ENCODE data around the gene ZGPAT.

Gene ZGPAT

DNA sequence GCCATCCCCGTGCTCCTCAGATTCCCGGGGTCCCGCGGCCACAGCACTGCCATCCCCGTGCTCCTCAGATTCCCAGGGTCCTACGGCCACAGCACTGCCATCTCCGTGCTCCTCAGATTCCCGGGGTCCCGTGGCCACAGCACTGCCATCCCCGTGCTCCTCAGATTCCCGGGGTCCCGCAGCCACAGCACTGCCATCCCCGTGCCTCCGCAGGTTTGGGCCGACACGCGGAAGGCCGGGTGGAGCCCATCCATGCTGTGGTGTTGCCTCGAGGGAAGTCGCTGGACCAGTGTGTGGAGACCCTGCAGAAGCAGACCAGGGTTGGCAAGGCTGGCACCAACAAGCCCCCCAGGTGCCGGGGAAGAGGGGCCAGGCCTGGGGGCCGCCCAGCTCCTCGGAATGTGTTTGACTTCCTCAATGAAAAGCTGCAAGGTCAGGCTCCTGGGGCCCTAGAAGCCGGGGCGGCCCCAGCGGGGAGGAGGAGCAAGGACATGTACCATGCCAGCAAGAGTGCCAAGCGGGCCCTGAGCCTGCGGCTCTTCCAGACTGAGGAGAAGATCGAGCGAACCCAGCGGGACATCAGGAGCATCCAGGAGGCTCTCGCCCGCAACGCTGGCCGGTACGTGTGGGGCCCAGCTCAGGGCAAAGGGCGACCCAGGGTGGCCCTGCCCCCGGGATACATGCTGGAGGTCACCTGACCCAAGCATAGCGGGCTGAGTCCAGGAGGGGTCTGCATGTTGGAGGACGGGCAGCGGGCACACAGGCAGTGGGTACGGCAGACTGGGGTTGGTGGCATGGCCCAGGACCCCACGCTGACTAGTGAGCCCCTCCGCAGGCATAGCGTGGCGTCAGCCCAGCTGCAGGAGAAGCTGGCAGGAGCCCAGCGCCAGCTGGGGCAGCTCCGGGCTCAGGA lies 27.4 kb downstream of the ZGPAT start:
- no peak for DNase-seq

- peak; percentile 70 to 77 for DNase-seq
These were observed 28.2 kb downstream of the ZGPAT start, which contains the start of gene LIME1 for GRCh38 chr20:63735859-63736718. TSS of gene LIME1 (plus strand) at chr20:63736664. CDS start at chr20:63737550, 886 bp downstream.

DNA sequence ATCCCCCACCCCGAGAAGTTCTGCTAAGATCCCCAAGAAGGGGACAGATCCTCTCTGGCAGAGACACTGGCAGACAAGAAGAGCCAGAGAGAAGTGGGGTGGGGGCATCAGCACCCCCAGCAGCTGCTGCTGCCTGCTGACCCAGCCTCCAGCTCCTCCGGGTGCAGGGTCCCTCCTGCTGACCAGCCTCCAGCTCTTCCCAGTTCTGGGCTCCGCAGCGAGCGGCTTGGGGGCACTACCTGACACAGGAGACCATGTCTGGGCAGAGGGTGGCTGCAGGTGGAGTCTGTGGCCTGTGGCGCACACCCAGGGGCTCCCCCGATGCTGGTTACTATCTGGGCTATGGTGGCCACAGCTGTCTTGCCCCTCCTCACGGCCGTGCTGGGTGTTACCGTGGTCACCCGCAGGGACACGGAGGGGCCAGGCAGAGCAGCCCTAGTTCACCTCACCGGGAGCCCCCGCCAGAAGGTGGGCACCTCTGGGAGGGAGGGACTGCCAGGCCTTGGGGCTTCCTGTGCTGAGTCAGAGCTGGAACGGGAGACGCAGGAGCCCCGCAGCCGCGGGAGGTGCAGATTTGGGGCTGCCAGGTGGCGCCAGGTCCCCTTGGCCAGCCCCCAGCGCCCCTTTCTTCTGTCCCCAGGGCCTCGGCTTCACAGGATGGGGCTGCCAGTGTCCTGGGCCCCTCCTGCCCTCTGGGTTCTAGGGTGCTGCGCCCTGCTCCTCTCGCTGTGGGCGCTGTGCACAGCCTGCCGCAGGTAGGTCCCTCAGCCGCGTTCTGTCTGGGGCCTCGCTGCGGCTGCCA lies 29.3 kb downstream of the ZGPAT start:
- peak; percentile 73 to 74 for DNase-seq

DNA sequence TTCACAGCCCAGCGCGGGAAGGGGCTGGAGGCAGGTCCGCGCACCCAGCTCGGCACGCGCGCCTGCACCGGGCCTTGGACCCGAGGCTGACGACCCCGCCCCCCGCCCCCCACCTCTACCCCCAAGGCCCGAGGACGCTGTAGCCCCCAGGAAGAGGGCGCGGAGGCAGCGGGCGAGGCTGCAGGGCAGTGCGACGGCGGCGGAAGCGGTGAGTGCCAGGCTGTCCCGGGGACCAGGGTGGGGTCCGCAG lies 29.8 kb downstream of the ZGPAT start:
- peak in 1 of 2 experiments; percentile 50 for DNase-seq

DNA sequence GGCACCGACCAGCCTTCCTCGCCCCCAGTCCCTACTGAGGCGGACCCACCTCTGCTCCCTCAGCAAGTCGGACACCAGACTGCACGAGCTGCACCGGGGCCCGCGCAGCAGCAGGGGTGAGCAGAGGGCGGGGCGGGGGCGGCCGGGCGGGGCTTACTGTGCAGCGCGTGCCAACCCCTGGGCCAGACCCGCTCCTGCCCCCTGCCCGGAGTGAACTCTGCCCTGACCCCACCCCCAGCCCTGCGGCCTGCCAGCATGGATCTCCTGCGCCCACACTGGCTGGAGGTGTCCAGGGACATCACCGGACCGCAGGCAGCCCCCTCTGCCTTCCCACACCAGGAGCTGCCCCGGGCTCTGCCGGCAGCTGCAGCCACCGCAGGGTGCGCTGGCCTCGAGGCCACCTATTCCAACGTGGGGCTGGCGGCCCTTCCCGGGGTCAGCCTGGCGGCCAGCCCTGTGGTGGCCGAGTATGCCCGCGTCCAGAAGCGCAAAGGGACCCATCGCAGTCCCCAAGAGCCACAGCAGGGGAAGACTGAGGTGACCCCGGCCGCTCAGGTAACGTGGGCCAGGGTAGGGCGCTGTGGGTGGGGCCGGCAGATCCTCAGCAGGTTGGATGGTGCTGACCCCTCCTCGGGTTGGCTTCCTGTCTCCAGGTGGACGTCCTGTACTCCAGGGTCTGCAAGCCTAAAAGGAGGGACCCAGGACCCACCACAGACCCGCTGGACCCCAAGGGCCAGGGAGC lies 30.3 kb downstream of the ZGPAT start:
- DNase-seq = peak; percentile 45 to 64

DNA sequence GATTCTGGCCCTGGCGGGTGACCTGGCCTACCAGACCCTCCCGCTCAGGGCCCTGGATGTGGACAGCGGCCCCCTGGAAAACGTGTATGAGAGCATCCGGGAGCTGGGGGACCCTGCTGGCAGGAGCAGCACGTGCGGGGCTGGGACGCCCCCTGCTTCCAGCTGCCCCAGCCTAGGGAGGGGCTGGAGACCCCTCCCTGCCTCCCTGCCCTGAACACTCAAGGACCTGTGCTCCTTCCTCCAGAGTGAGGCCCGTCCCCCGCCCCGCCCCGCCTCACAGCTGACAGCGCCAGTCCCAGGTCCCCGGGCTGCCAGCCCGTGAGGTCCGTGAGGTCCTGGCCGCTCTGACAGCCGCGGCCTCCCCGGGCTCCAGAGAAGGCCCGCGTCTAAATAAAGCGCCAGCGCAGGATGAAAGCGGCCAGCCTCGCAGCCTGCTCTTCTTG lies 30.9 kb downstream of the ZGPAT start:
- peak; percentile 49 to 58 for DNase-seq

DNA sequence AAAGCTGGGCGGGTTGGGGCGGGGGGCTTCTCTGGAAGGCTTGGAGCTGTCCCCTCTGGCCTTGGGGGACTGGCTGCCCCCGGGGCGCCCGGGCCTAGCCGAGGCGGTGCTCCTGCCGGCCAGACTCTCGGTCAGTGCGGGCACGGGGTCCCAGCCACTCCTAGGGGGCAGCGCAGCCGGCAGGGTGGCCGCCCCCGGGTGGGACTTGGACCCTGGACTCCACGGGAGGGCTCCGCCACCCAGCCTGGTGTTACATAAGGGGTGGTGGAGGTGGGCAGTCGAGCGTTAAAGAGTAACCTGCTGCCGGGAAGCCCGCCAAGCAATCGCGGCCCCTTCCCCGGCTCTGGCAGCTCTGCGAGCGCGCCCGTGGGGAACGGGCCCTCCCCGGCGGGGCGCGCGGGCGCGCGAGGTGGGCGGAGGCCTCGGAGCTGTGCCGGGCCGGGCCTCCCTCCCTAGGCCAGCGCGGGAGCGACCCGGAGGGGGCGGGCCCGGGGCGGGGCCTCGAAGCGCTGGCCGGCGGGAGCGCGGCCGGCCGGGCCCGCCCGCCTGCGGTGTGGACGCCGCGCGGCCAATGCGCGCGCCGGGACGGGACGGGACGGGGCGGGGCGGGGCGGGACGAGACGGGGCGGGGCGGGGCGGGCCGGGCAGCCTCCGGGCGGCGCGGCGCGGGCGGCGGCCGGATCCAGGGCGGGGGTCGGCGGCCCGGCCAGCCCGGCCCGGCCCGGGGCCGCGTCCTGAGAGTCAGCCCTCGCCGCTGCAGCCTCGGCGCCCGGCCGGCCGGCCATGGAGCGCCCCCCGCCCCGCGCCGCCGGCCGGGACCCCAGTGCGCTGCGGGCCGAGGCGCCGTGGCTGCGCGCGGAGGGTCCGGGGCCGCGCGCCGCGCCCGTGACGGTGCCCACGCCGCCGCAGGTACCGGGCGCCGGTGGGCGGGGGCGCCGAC lies 31.6 kb downstream of the ZGPAT start, which contains the start of gene SLC2A4RG:
SLC2A4RG (plus strand) TSS at position 647 of the 940 bp plus-strand sequence; CDS start at position 784, 137 bp downstream.
- DNase-seq = peak; percentile 67 to 76

- peak; percentile 48 to 57 for DNase-seq
These were observed 32.3 kb downstream of the ZGPAT start for GRCh38 chr20:63740070-63740626.

GRCh38 chr20:63740627-63741353 lies 33.0 kb downstream of the ZGPAT start:
- DNase-seq = peak; percentile 56 to 62

DNA sequence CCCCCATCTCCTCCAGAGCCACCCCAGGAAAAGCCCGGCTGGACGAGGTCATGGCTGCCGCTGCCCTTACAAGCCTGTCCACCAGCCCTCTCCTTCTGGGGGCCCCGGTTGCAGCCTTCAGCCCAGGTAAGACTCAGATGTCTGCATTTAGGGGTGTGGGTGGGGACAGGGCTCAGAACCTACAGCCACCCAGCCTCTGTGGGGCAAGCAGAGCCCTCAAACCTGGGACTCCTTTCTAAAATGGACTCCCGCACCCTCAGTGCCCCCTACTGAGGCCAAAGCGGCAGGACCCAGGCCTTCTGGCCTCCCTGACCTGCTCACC lies 33.5 kb downstream of the ZGPAT start:
- no peak for DNase-seq

GRCh38 chr20:63741676-63742380 lies 34.0 kb downstream of the ZGPAT start:
- peak in 1 of 2 experiments; percentile 11 for DNase-seq

DNA sequence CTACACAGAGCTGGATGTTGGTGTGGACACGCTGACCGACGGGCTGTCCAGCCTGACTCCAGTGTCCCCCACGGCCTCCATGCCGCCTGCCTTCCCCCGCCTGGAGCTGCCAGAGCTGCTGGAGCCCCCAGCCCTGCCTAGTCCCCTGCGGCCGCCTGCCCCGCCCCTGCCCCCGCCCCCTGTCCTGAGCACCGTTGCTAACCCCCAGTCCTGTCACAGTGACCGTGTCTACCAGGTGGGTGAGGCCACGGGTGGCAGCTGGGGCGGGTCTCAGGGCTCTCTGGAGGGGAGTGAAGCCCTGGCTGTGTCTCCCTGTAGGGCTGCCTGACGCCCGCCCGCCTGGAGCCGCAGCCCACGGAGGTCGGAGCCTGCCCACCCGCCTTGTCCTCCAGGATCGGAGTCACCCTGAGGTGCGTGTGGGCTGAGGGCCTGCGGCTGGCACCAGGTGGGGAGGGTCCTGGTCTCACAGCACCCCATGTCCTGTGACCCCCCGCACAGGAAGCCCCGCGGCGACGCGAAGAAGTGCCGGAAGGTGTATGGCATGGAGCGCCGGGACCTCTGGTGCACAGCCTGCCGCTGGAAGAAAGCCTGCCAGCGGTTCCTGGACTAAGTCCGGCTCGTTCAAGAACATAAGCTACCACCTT lies 34.7 kb downstream of the ZGPAT start:
- peak in 1 of 2 experiments; percentile 10 for DNase-seq

DNA sequence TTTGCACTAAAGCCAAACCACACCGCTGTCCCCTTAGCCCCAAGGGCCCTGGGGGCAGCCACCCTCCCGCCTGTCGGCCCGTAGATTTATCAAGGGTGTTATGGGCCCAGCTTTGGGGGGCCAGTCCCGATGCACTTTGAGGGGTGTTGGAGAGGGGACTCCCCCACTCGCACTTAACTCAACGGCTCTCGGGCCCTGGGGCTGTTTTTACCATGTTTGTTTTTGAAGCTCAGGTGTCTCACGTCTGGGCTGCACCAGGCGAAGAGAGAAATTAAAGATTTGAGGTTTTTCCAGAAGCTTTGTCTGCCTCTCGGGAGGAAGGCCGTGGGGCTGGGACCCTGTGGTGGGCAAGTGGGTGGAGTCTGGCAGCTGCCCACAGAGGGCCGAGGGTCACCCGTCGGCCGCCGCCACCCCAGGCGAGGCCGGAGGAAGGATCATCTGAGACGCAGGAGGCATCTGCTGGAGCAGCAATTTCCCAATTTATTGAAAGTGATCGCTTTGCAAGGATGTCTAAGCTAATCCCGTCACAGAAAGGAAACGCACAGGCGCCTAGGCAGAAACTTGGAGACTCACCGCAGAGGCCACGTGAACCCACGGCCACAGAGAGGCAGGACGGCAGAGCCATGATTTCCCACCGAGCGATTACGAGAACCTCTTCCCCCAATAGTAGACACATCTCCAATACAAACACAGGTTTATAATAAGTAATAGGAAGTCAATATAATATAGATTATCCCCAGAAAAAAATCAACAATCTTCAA lies 35.6 kb downstream of the ZGPAT start:
- DNase-seq = no peak

DNA sequence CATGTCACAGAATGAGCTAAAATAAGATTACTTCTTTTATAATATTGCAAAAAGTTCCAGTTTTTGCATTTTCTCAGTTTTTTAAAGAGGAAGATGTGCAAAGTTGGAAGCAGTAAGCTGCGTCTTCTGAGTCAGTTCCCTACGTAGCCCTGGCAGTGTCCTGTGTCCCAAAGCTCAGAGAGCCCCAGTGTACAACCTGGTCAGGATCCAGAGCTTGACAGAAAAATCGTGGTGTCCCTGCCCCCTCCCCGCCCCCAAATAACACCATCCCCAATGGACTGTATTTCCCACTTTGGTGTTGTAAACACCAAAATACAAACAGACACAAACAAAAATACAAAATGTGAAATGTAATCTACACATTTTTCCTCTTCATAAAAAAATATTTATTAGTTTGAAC lies 36.3 kb downstream of the ZGPAT start:
- DNase-seq = no peak

- no peak for DNase-seq
These were observed 37.0 kb downstream of the ZGPAT start for GRCh38 chr20:63744574-63745423.

DNA sequence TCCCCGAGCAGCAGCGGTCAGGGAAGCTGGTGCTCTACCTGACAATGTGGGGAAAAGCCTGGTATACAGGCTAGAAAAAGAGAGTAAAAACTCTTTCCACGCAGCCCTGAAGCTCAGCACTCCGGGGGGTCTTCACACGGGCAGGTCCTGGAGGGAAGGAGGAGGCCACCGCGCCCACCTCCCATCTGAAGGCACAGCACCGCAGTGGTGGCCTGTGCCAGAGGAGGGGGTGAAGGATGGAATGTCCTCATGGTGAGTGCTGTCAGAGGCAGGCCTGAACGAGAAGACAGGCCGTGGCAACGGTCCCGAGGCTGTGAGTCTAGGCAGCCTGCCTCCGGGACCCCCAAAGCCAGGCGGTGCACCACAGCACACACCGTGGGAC lies 37.6 kb downstream of the ZGPAT start:
- no peak for DNase-seq

All from activated T-cell treated with anti-CD3 and anti-CD28 coated beads, Interleukin-2, amount 50 U/mL, for 48 hours (primary cell).